GM12891 (cell line): ENCODE data around the gene AGPAT3.

Source experiments
- PAX5 ChIP-seq: IDR thresholded peaks from 2 replicates; pipeline ENCODE4 v1.6.1; 2011; ENCODE audit warnings: low read length, moderate library complexity, mild to moderate bottlenecking; ENCODE audit not compliant: insufficient read depth, severe bottlenecking
- POLR2A ChIP-seq: IDR thresholded peaks from 2 replicates; pipeline ENCODE4 v1.6.1; 2011; ENCODE audit warnings: low read depth, low read length, control low read depth
- POLR2AphosphoS5 ChIP-seq: IDR thresholded peaks from 2 replicates; pipeline ENCODE4 v1.6.1; 2011; ENCODE audit warnings: low read depth, low read length, control low read depth
- SPI1 ChIP-seq: IDR thresholded peaks from 2 replicates; pipeline ENCODE4 v1.6.1; 2011; ENCODE audit warnings: low read depth, low read length, control low read depth
- TAF1 ChIP-seq: IDR thresholded peaks from 2 replicates; pipeline ENCODE4 v1.6.1; 2011; ENCODE audit warnings: low read depth, low read length, control low read depth

GRCh38 chr21:43832648-43833047 lies 32.4 kb upstream of the AGPAT3 start:
- TF ChIP-seq POLR2A (no peak), POLR2AphosphoS5 (no peak), TAF1 (no peak), PAX5 (no peak), SPI1 (no peak)
